Bronchus fibroblast of lung (primary cell): ENCODE data around the gene SHISA8. TPM values are rescaled to one million over a fixed set of nuclear protein-coding genes. Genes with fewer than 3 reads are reported as not detected.

Experiments used
- total RNA-seq: library from RNA; depleted of rRNA; stranded (reverse); fragments of >200 nt; gene quantifications from 2 replicates; pipeline ENCODE4 v1.2.3, GENCODE V29; 2015

The SHISA8 gene
- total RNA-seq = not detected in 2 replicates

DNA sequence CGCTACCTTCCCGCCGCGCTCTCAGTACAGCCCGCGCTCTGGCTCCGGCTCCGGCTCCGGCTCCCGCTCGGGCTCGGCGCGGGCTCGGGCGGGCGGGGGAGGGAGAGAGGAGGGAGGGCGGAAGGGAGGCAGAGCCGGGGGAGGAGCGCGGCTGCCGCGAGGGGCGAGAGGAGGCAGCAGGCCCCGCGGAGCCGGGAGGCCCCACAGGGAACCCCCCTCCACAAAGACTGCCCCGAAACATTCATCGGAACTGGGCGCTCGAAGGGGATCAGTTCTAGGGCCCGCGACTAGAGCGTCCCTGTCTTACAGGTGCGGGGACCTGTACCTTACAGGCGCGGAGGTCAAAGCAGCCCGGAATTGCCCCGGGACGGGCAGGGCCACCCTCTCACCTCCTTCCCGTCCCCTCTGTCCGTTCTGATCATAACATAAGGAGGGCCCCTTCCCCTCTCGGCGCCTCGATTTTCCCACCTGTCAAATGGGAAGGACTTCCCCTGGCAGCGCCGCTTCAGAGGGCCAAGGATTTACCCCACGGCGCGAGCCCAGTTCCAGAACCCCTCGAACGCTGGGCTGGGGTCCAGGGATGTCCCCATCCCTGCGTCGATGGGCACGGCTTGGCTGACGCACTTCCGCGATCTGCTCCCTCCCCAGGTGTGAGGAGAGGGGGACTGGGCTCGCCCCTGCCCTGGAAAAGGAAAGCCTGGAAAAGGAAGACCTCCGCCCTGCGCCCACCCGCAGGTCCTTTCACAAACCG, at the start of gene SHISA8:
SHISA8 (minus strand) TSS at position 40 of the 751 bp plus-strand sequence. CDS start 407 bp downstream, outside the sequence.

GRCh38 chr22:41951898-41952474, 37.1 kb upstream of the SHISA8 start, which contains the start of gene SMIM45:
Gene SMIM45 (plus strand): TSS chr22:41952150.

DNA sequence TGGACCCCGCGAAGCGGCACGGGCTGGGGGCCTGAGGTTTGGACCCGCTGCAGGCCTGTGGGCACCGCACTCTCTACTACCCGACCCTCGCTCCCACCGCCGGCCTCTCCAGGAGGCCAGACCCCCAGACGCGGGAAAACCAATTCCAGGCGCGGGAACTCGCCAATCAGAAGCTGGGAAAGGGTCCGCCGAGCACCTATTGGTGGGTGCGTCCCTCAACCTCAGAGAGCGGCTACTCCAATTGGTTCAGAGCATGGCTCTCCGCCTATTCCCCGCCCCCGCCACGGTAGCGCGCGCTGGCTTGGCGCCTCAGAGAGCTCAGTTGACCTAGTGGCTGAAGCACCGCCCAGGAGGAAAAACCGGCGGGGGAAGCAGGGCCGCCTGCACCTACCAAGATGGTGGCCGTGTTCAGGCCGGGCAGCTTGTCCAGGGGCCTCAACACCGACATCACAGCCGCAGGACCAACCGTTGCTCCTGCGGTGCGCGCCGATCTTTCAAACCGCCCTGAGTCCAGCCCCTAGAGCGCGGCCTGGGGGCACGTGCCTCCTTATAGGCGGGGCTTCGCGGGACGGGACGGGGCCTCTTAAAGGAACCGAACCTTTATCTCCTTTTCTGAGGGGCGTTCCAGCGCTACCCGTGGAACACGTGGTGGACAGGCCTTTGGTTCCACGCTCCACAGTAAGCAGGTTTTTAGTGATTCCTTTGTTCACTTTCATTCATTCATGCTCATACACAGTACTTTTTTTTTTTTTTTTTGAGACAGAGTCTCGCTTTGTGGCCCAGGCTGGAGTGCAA, 32.0 kb upstream of the SHISA8 start, which contains the start of gene CENPM:
CENPM (minus strand) TSS at position 524 of the 795 bp plus-strand sequence; CDS start at position 448, 76 bp downstream.

Other genes with a start within 250 kb of the SHISA8 start
- 144 and 149 TPM in 2 replicates for gene SNU13, start 226.2 kb downstream of the SHISA8 start, total RNA-seq
- 0.50 and 1.2 TPM in 2 replicates for gene MEI1, start 215.6 kb downstream of the SHISA8 start, total RNA-seq
- 8.4 and 9.5 TPM in 2 replicates for gene CCDC134, start 114.4 kb downstream of the SHISA8 start, total RNA-seq
- 99.9 and 103 TPM in 2 replicates for gene SREBF2, start 82.0 kb downstream of the SHISA8 start, total RNA-seq
- gene TNFRSF13C, start 11.7 kb upstream of the SHISA8 start, total RNA-seq = under 0.01 and 0.15 TPM in 2 replicates
- 42.2 and 49.5 TPM in 2 replicates for gene CENPM, start 32.1 kb upstream of the SHISA8 start, total RNA-seq
- gene SEPTIN3, start 54.4 kb upstream of the SHISA8 start, total RNA-seq = under 0.01 and 0.15 TPM in 2 replicates
- not detected in 2 replicates for gene WBP2NL, start 83.7 kb upstream of the SHISA8 start, total RNA-seq
- gene NAGA, start 155.7 kb upstream of the SHISA8 start, total RNA-seq = 39.2 and 40.7 TPM in 2 replicates
- gene PHETA2, start 159.2 kb upstream of the SHISA8 start, total RNA-seq = 16.8 TPM in 2 replicates
- 2.7 and 4.2 TPM in 2 replicates for gene SMDT1, start 164.6 kb upstream of the SHISA8 start, total RNA-seq
- 92.3 and 94.0 TPM in 2 replicates for gene NDUFA6, start 175.7 kb upstream of the SHISA8 start, total RNA-seq
- 0.15 and 0.17 TPM in 2 replicates for gene CYP2D6, start 215.7 kb upstream of the SHISA8 start, total RNA-seq